ENCODE results near the gene SORCS1.

- TF ChIP-seq POLR2A (IDR thresholded peaks at IDR 0.05) (no peak), CTCF (IDR thresholded peaks at IDR 0.05) (no peak)
Measured at GRCh38 chr10:106815427-106816043, 349.0 kb downstream of the SORCS1 start.
